ENCODE measurements around the gene SPTBN1.

Gene SPTBN1

DNA sequence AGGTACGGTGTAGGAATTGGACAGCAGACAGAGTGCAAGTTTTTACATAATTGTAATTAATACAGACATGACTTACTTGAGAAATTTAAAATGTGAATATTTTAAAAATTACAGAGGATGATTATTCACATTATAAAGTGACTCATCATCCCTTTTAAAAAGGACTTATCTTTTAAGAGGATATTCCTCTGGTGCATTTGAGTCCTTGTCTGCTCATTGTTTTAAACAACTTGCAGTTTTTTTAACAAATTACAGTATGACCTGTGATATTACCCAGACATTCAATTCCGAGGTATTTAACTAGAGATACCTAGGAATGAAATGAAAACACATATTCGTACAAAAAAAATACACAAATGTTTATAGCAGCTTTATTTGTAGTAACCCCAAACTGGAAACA is 38.0 kb downstream of the SPTBN1 start:
- Histone ChIP-seq H4K20me1 (ENCODE audit: insufficient read depth, low read length, poor library complexity, severe bottlenecking) (no peaks in the 10 kb centered on the region), H3K27me3 (ENCODE audit: insufficient read depth, low read length, poor library complexity, severe bottlenecking) (no peaks in the 10 kb centered on the region), H3K4me1 (ENCODE audit: insufficient read depth, low read length, poor library complexity, severe bottlenecking) (peaks cover 37% of the 10 kb centered on the region), H3K9ac (ENCODE audit: low read depth, low read length, poor library complexity, severe bottlenecking) (no peak overlapping the region), H3K9me2 (replicated peaks; ENCODE audit: low read depth, low read length) (no peaks in the 10 kb centered on the region), H3K36me3 (ENCODE audit: insufficient read depth, low read length) (no peaks in the 10 kb centered on the region), H3F3A (ENCODE audit: low read depth) (no peaks in the 10 kb centered on the region), H3K9me3 (ENCODE audit: insufficient read depth, low read depth, low read length) (no peaks in the 10 kb centered on the region), H2AFZ (ENCODE audit: low read length) (no peak overlapping the region), H3K4me3 (ENCODE audit: low read length, poor library complexity, severe bottlenecking) (no peak overlapping the region), H3K4me2 (ENCODE audit: low read depth, low read length, poor library complexity, severe bottlenecking) (no peak overlapping the region), H3K79me2 (ENCODE audit: insufficient read depth, low read length) (0 out of 2 replicates have a peak, but pooled peaks cover 4% of the 10 kb centered on the region)
- no peak for TF ChIP-seq EZH2phosphoT487 (IDR thresholded peaks at IDR 0.05; ENCODE audit: borderline replicate concordance)
- TF ChIP-seq, protein P1, sequence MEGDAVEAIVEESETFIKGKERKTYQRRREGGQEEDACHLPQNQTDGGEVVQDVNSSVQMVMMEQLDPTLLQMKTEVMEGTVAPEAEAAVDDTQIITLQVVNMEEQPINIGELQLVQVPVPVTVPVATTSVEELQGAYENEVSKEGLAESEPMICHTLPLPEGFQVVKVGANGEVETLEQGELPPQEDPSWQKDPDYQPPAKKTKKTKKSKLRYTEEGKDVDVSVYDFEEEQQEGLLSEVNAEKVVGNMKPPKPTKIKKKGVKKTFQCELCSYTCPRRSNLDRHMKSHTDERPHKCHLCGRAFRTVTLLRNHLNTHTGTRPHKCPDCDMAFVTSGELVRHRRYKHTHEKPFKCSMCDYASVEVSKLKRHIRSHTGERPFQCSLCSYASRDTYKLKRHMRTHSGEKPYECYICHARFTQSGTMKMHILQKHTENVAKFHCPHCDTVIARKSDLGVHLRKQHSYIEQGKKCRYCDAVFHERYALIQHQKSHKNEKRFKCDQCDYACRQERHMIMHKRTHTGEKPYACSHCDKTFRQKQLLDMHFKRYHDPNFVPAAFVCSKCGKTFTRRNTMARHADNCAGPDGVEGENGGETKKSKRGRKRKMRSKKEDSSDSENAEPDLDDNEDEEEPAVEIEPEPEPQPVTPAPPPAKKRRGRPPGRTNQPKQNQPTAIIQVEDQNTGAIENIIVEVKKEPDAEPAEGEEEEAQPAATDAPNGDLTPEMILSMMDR (conservative IDR thresholded peaks at IDR 0.05; ENCODE audit: low read length) = no peak

GRCh38 chr2:54496920-54497319 is 40.8 kb downstream of the SPTBN1 start:
- no peaks in the 10 kb centered on the region for H3K9me3 ChIP-seq (ENCODE audit: insufficient read depth, low read depth, low read length)
- peak overlapping the region; percentile 40 for H3K4me2 ChIP-seq (ENCODE audit: low read depth, low read length, poor library complexity, severe bottlenecking)
- peak overlapping the region; percentile 16 for H3K9ac ChIP-seq (ENCODE audit: low read depth, low read length, poor library complexity, severe bottlenecking)
- no peaks in the 10 kb centered on the region for H3K79me2 ChIP-seq (ENCODE audit: insufficient read depth, low read length)
- H4K20me1 ChIP-seq (ENCODE audit: insufficient read depth, low read length, poor library complexity, severe bottlenecking) = no peaks in the 10 kb centered on the region
- no peaks in the 10 kb centered on the region for H3F3A ChIP-seq (ENCODE audit: low read depth)
- TF ChIP-seq, protein P1 (conservative IDR thresholded peaks at IDR 0.05; ENCODE audit: low read length) = 0 out of 2 replicates have a peak, but pooled peaks have one; percentile 24
- no peak for TF ChIP-seq EZH2phosphoT487 (IDR thresholded peaks at IDR 0.05; ENCODE audit: borderline replicate concordance)
- H3K36me3 ChIP-seq (ENCODE audit: insufficient read depth, low read length) = no peaks in the 10 kb centered on the region
- no peak overlapping the region for H2AFZ ChIP-seq (ENCODE audit: low read length)
- H3K9me2 ChIP-seq (replicated peaks; ENCODE audit: low read depth, low read length) = no peaks in the 10 kb centered on the region
- H3K4me1 ChIP-seq (ENCODE audit: insufficient read depth, low read length, poor library complexity, severe bottlenecking) = peaks cover 26% of the 10 kb centered on the region
- peak overlapping the region; percentile 4 for H3K4me3 ChIP-seq (ENCODE audit: low read length, poor library complexity, severe bottlenecking)
- H3K27me3 ChIP-seq (ENCODE audit: insufficient read depth, low read length, poor library complexity, severe bottlenecking) = no peaks in the 10 kb centered on the region

- H3K27me3 ChIP-seq (ENCODE audit: insufficient read depth, low read length, poor library complexity, severe bottlenecking) = no peaks in the 10 kb centered on the region
- peak overlapping the region; percentile 4 for H3K4me3 ChIP-seq (ENCODE audit: low read length, poor library complexity, severe bottlenecking)
- no peaks in the 10 kb centered on the region for H3K9me2 ChIP-seq (replicated peaks; ENCODE audit: low read depth, low read length)
- peak overlapping the region; percentile 61 for H2AFZ ChIP-seq (ENCODE audit: low read length)
- TF ChIP-seq, protein P1 (conservative IDR thresholded peaks at IDR 0.05; ENCODE audit: low read length) = peak; percentile 42
- no peak for TF ChIP-seq EZH2phosphoT487 (IDR thresholded peaks at IDR 0.05; ENCODE audit: borderline replicate concordance)
- no peaks in the 10 kb centered on the region for H3K36me3 ChIP-seq (ENCODE audit: insufficient read depth, low read length)
- H3K4me2 ChIP-seq (ENCODE audit: low read depth, low read length, poor library complexity, severe bottlenecking) = peak overlapping the region; percentile 40
- H3K79me2 ChIP-seq (ENCODE audit: insufficient read depth, low read length) = no peaks in the 10 kb centered on the region
- H4K20me1 ChIP-seq (ENCODE audit: insufficient read depth, low read length, poor library complexity, severe bottlenecking) = no peaks in the 10 kb centered on the region
- H3K9ac ChIP-seq (ENCODE audit: low read depth, low read length, poor library complexity, severe bottlenecking) = peak overlapping the region; percentile 16
- H3K9me3 ChIP-seq (ENCODE audit: insufficient read depth, low read depth, low read length) = no peaks in the 10 kb centered on the region
- peaks cover 19% of the 10 kb centered on the region for H3K4me1 ChIP-seq (ENCODE audit: insufficient read depth, low read length, poor library complexity, severe bottlenecking)
- H3F3A ChIP-seq (ENCODE audit: low read depth) = no peaks in the 10 kb centered on the region
Measured at GRCh38 chr2:54497763-54498680, 41.9 kb downstream of the SPTBN1 start.
